A549 (cell line): Measurements from ENCODE around the gene PARD6B.

Experiments used
- CEBPB ChIP-seq, 2 experiments: fragments of >200 bp in 1 of 2; sonication (Bioruptor Twin) in 1 of 2; formaldehyde crosslinking in 1 of 2; IDR thresholded peaks; 2 replicates each; pipeline ENCODE4 v1.6.1; 2012 to 2016
- CTCF ChIP-seq: fragments of >200 bp; sonication (Bioruptor Twin); formaldehyde crosslinking; IDR thresholded peaks from 3 replicates; pipeline ENCODE4 v1.5.1; 2016
- HDAC2 ChIP-seq: fragments of 200-600 bp; sonication (generic); IDR thresholded peaks from 2 replicates; pipeline ENCODE4 v1.6.1; 2016
- JUN ChIP-seq, 2 experiments: fragments of >200 bp; sonication (Bioruptor Twin); formaldehyde crosslinking; IDR thresholded peaks; 2 replicates in 1 of 2; 3 replicates in 1 of 2; pipeline ENCODE4 v1.6.1; 2016 to 2017
- MAFK ChIP-seq: fragments of 450-650 bp; IDR thresholded peaks from 2 replicates; pipeline ENCODE4 v1.6.1; 2014; ENCODE audit not compliant: partially characterized antibody
- MAX ChIP-seq: IDR thresholded peaks from 2 replicates; pipeline ENCODE4 v1.6.1; 2012
- MAZ ChIP-seq: fragments of 150-350 bp; IDR thresholded peaks from 2 replicates; pipeline ENCODE4 v1.6.1; 2014; ENCODE audit warnings: antibody characterized with exemption, low read depth, low read length, borderline replicate concordance
- MYC ChIP-seq: IDR thresholded peaks from 2 replicates; pipeline ENCODE4 v1.6.1; 2012; ENCODE audit warnings: mild to moderate bottlenecking, inconsistent platforms, low read length, improper control_type of control experiment, borderline replicate concordance
- POLR2A ChIP-seq: IDR thresholded peaks from 2 replicates; pipeline ENCODE4 v1.6.1; 2012; ENCODE audit warnings: mild to moderate bottlenecking, low read length
- REST ChIP-seq: fragments of 200-600 bp; sonication (generic); IDR thresholded peaks from 2 replicates; pipeline ENCODE4 v1.6.1; 2016; ENCODE audit warnings: antibody characterized with exemption, mild to moderate bottlenecking, moderate library complexity
- USF2 ChIP-seq: fragments of 450-650 bp; IDR thresholded peaks from 2 replicates; pipeline ENCODE4 v1.6.1; 2014; ENCODE audit warnings: antibody characterized with exemption
- ZFP36 ChIP-seq: fragments of 450-650 bp; IDR thresholded peaks from 2 replicates; pipeline ENCODE4 v1.6.1; 2014; ENCODE audit warnings: borderline replicate concordance; ENCODE audit not compliant: partially characterized antibody

GRCh38 chr20:50717974-50718761, 13.2 kb upstream of the PARD6B start:
- peak; percentile 21; the same call in 2 of the 3 replicates for TF ChIP-seq CTCF
- TF ChIP-seq POLR2A = no peak
- TF ChIP-seq MAZ = no peak
- no peak for TF ChIP-seq CEBPB (IDR thresholded peaks at IDR 0.05)
- no peak for TF ChIP-seq USF2
- no peak for TF ChIP-seq MAFK
- no peak for TF ChIP-seq REST
- TF ChIP-seq HDAC2 = no peak
- no peak for TF ChIP-seq JUN (IDR thresholded peaks at IDR 0.05)
- no peak for TF ChIP-seq MAX
- TF ChIP-seq ZFP36 = no peak
- no peak for TF ChIP-seq MYC
